ENCODE data around the gene OTC. TPM values are rescaled to one million over a fixed set of nuclear protein-coding genes. Genes with fewer than 3 reads are reported as not detected.

The OTC gene
- total RNA-seq, 1 donor from 2014 or later = 0.32 TPM

GRCh38 chrX:38462257-38462656 lies 109.9 kb downstream of the OTC start:
- TF ChIP-seq CTCF (IDR thresholded peaks at IDR 0.05) = no peak
- H3K4me1 ChIP-seq = no peaks in the 10 kb centered on the region

DNA sequence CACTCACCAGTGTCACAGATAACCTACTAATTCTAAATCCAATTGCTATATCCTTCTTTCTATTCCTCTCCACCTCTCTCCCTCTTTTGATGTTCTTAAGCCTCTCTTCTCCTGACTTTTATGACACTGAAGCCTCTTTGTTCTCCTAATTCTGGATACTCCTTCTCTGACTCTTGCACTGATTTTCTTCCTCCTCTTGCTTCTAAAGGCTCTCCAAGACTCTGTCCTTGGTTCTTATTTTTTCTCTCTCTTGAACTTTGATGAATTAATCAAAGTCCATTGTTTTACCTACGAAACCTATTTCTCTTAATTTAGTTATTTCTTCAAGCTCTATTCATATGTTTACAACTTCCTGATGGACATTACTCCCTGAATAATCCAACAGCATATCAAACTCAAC lies 113.3 kb downstream of the OTC start:
- Histone ChIP-seq H3K36me3 (no peaks in the 10 kb centered on the region), H3K27me3 (no peaks in the 10 kb centered on the region), H3K4me3 (no peak overlapping the region), H3K9me3 (no peaks in the 10 kb centered on the region), H3K27ac (no peak overlapping the region), H3K4me1 (no peaks in the 10 kb centered on the region)
- no peak for DNase-seq (ENCODE audit: low spot score in 2 of 2)
- TF ChIP-seq CTCF (IDR thresholded peaks at IDR 0.05) = no peak
- intact Hi-C loops (cut with DNase I) = no loop called here

More at GRCh38 chrX:38462257-38462656, 109.9 kb downstream of the OTC start:
- H3K9me3 ChIP-seq = no peaks in the 10 kb centered on the region
- no peak overlapping the region for H3K27ac ChIP-seq
- intact Hi-C loops (cut with DNase I) = no loop called here
- H3K4me3 ChIP-seq = no peak overlapping the region
- H3K27me3 ChIP-seq = no peaks in the 10 kb centered on the region
- H3K36me3 ChIP-seq = no peaks in the 10 kb centered on the region
- no peak for DNase-seq (ENCODE audit: low spot score in 2 of 2)

GRCh38 chrX:38468563-38469157 lies 116.3 kb downstream of the OTC start:
- intact Hi-C loops (cut with DNase I) = no loop called here
- no peak for DNase-seq (ENCODE audit: low spot score in 2 of 2)
- TF ChIP-seq CTCF (IDR thresholded peaks at IDR 0.05) = no peak
- Histone ChIP-seq H3K4me1 (no peaks in the 10 kb centered on the region), H3K4me3 (no peak overlapping the region), H3K27ac (no peak overlapping the region), H3K9me3 (no peaks in the 10 kb centered on the region), H3K27me3 (no peaks in the 10 kb centered on the region), H3K36me3 (no peaks in the 10 kb centered on the region)

Other genes starting within 250 kb of the OTC start
- 139 TPM for gene SRPX, start 131.7 kb upstream of the OTC start, total RNA-seq
- 12.0 TPM for gene RPGR, start 25.1 kb upstream of the OTC start, total RNA-seq
- gene TSPAN7, start 208.9 kb downstream of the OTC start, total RNA-seq = 122 TPM

All from ascending aorta (tissue), 2 donors.